GM19397 (cell line): ENCODE data around the gene MYL12B.
"Not testable (repeated sequence)": the region's sequence is repeated elsewhere in the genome, so short reads cannot be mapped to it uniquely, and the experiment has no call there.

Experiments
- ATAC-seq: cut with Tn5 transposase; IDR thresholded peaks from one replicate; pipeline ENCODE4 v1.9.1; 2021; ENCODE audit warnings: mild to moderate bottlenecking, moderate library complexity; ENCODE audit not compliant: unreplicated experiment

MYL12B gene

GRCh38 chr18:3294435-3295080, 32.6 kb downstream of the MYL12B start:
- ATAC-seq = no peak

GRCh38 chr18:3297025-3297984, 35.4 kb downstream of the MYL12B start:
- ATAC-seq = peak; percentile 97

- ATAC-seq = no peak
Measured at GRCh38 chr18:3304832-3305231, 42.9 kb downstream of the MYL12B start.

GRCh38 chr18:3305354-3305762, 43.4 kb downstream of the MYL12B start:
- ATAC-seq = no peak

- no peak for ATAC-seq
Measured at GRCh38 chr18:3305933-3306332, 44.0 kb downstream of the MYL12B start.

GRCh38 chr18:3306391-3306790, 44.5 kb downstream of the MYL12B start:
- ATAC-seq = no peak

GRCh38 chr18:3313685-3314084, 51.8 kb downstream of the MYL12B start:
- ATAC-seq = no peak

GRCh38 chr18:3315344-3315743, 53.4 kb downstream of the MYL12B start:
- ATAC-seq = not testable (repeated sequence)

- ATAC-seq = no peak
Measured at GRCh38 chr18:3319399-3319798, 57.5 kb downstream of the MYL12B start.

GRCh38 chr18:3319894-3320454, 58.0 kb downstream of the MYL12B start:
- ATAC-seq = no peak

GRCh38 chr18:3321133-3321812, 59.3 kb downstream of the MYL12B start:
- ATAC-seq = no peak

- peak; percentile 54 for ATAC-seq
Measured at GRCh38 chr18:3323900-3324299, 62.0 kb downstream of the MYL12B start.
